ENCODE measurements around the gene ARHGAP5. TPM values are rescaled to one million over a fixed set of nuclear protein-coding genes. Genes with fewer than 3 reads are reported as not detected.

ARHGAP5 gene, protein sequence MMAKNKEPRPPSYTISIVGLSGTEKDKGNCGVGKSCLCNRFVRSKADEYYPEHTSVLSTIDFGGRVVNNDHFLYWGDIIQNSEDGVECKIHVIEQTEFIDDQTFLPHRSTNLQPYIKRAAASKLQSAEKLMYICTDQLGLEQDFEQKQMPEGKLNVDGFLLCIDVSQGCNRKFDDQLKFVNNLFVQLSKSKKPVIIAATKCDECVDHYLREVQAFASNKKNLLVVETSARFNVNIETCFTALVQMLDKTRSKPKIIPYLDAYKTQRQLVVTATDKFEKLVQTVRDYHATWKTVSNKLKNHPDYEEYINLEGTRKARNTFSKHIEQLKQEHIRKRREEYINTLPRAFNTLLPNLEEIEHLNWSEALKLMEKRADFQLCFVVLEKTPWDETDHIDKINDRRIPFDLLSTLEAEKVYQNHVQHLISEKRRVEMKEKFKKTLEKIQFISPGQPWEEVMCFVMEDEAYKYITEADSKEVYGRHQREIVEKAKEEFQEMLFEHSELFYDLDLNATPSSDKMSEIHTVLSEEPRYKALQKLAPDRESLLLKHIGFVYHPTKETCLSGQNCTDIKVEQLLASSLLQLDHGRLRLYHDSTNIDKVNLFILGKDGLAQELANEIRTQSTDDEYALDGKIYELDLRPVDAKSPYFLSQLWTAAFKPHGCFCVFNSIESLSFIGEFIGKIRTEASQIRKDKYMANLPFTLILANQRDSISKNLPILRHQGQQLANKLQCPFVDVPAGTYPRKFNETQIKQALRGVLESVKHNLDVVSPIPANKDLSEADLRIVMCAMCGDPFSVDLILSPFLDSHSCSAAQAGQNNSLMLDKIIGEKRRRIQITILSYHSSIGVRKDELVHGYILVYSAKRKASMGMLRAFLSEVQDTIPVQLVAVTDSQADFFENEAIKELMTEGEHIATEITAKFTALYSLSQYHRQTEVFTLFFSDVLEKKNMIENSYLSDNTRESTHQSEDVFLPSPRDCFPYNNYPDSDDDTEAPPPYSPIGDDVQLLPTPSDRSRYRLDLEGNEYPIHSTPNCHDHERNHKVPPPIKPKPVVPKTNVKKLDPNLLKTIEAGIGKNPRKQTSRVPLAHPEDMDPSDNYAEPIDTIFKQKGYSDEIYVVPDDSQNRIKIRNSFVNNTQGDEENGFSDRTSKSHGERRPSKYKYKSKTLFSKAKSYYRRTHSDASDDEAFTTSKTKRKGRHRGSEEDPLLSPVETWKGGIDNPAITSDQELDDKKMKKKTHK (N-terminal part only)
- 926 and 1,090 TPM in 2 replicates for polyA plus RNA-seq

GRCh38 chr14:32077081-32078022 lies at the start of gene ARHGAP5:
ARHGAP5 (plus strand) TSS chr14:32077304; CDS start chr14:32090670, 13,366 bp downstream.

DNA sequence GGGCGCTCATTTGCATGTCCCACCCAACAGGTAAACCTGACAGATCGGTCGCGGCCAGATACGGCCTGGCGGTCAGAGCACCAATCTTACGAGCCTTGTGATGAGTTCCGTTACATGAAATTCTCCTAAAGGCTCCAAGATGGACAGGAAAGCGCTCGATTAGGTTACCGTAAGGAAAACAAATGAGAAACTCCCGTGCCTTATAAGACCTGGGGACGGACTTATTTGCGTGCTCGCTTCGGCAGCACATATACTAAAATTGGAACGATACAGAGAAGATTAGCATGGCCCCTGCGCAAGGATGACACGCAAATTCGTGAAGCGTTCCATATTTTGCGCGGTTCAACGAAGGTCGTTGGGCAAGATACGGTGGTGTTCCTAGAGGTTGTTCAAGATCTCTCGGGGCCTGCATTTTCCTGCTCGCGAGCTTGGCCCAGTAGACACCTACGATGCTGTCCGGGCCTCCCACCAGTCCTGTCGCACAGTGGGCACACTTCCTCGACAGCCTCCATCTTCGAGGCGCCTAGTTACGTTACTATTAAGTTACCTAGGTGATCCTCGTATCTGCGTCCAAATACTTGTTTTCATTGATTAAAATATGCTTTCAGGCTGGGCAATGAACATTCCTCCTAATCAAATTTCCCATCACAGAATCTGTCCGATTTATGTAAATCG lies 124.8 kb downstream of the ARHGAP5 start, which contains the start of gene RNU6-7:
TSS of gene RNU6-7 (plus strand) at position 230 of the 675 bp plus-strand sequence.

DNA sequence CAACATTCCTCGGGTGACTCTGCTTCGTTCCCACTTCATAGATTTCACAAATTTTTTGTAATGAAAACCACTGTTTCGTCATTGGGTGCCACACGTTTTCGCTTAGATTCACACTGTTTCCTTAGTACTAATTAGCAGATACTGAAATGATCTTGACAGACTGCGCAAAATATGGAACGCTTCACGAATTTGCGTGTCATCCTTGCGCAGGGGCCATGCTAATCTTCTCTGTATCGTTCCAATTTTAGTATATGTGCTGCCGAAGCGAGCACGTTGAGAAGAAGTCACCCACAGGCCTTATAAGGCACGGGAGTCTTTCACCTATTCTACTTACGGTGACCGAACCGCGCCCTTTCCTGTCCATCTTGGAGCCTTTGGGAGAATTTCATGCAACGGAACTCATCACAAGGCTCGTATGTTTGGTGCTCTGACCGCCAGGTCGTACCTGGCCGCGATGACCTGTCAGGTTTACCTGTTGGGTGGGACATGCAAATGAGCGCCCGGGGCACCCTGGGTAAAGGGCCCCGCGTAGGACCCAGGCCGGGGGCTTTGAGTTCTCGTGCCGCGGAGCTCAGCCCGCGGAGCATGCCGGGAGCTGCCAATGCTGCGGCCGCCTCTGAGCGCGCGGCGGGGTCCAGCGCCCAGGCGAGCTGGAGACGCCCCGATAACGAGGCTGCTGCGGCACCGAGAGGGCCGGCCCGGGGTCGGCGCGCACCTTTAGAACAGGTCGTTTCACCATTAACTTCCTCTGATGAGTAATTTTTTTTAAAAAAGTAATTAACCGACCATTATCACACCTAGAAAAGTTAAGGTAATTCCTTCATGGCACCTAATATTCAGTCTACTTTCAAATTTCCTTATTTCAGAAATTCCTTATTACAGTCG lies 126.1 kb downstream of the ARHGAP5 start, which contains the start of gene RNU6-8:
TSS of gene RNU6-8 (minus strand) at position 272 of the 885 bp plus-strand sequence.

Other genes starting within 250 kb of the ARHGAP5 start
- not detected in 2 replicates for gene RNU6-7, start 124.7 kb downstream of the ARHGAP5 start, polyA plus RNA-seq
- gene RNU6-8, start 126.0 kb downstream of the ARHGAP5 start, polyA plus RNA-seq: not detected in 2 replicates

All from Purkinje cell (primary cell).